Endodermal cell (in vitro differentiated cells): ENCODE measurements around the gene SERPINE2. TPM values are rescaled to one million over a fixed set of nuclear protein-coding genes. Genes with fewer than 3 reads are reported as not detected.
A peak's percentile ranks its signal among the peaks of the same experiment; 100 is the strongest.
"Not testable (repeated sequence)": the region's sequence is repeated elsewhere in the genome, so short reads cannot be mapped to it uniquely, and the experiment has no call there.

Experiments used
- DNase-seq: peaks from one replicate; pipeline ENCODE4 v3.0.0-alpha.2; 2017
- H3K27ac ChIP-seq: 2 replicates; pipeline ENCODE4 v1.5.1; 2013; ENCODE audit warnings: mild to moderate bottlenecking, low read depth, low read length, moderate library complexity
- H3K27me3 ChIP-seq: 2 replicates; pipeline ENCODE4 v1.6.1; 2013; ENCODE audit warnings: mild to moderate bottlenecking, low read length, moderate library complexity; ENCODE audit not compliant: insufficient read depth, control insufficient read depth, poor library complexity, severe bottlenecking
- H3K36me3 ChIP-seq: 2 replicates; pipeline ENCODE4 v1.7.0; 2013; ENCODE audit warnings: mild to moderate bottlenecking, low read length, moderate library complexity; ENCODE audit not compliant: control insufficient read depth, insufficient read depth
- H3K4me1 ChIP-seq: one replicate; pipeline ENCODE4 v1.7.0; 2013; ENCODE audit warnings: low read length; ENCODE audit not compliant: control insufficient read depth, insufficient read depth
- H3K4me3 ChIP-seq: 2 replicates; pipeline ENCODE4 v1.5.1; 2013; ENCODE audit warnings: mild to moderate bottlenecking, low read length, moderate library complexity
- H3K9ac ChIP-seq: 2 replicates; pipeline ENCODE4 v1.6.1; 2013; ENCODE audit warnings: mild to moderate bottlenecking, low read length, moderate library complexity; ENCODE audit not compliant: poor library complexity, severe bottlenecking; ENCODE audit errors: extremely low read depth
- H3K9me3 ChIP-seq: 2 replicates; pipeline ENCODE4 v1.6.1; 2013; ENCODE audit warnings: mild to moderate bottlenecking, low read length, moderate library complexity; ENCODE audit not compliant: control insufficient read depth
- H3K27ac Mint-ChIP-seq: 2 replicates; pipeline ENCODE4 v1.8.0; 2020; ENCODE audit warnings: mixed read lengths
- H3K27me3 Mint-ChIP-seq: 2 replicates; pipeline ENCODE4 v1.8.0; 2021; ENCODE audit warnings: mild to moderate bottlenecking, mixed read lengths; ENCODE audit not compliant: insufficient read depth
- H3K36me3 Mint-ChIP-seq: 2 replicates; pipeline ENCODE4 v1.8.0; 2020; ENCODE audit warnings: low read depth, mixed read lengths
- H3K4me1 Mint-ChIP-seq: 2 replicates; pipeline ENCODE4 v1.8.0; 2020; ENCODE audit warnings: mixed read lengths
- H3K4me3 Mint-ChIP-seq: 2 replicates; pipeline ENCODE4 v1.8.0; 2020; ENCODE audit warnings: mild to moderate bottlenecking, moderate library complexity, mixed read lengths
- H3K9me3 Mint-ChIP-seq: 2 replicates; pipeline ENCODE4 v1.8.0; 2020; ENCODE audit warnings: mild to moderate bottlenecking, mixed read lengths
- CTCF ChIP-seq: fragments of 200-600 bp; sonication (generic); conservative IDR thresholded peaks from 2 replicates; pipeline ENCODE4 v1.5.0; 2021; ENCODE audit warnings: antibody characterized with exemption, mild to moderate bottlenecking
- WGBS, 2 experiments: methylation state at CpG; one replicate each; pipeline versions ENCODE4 v1.1.5 to v1.1.7; 2013; ENCODE audit warnings: missing lambda C conversion rate in 2 of 2, mixed read lengths in 1 of 2; ENCODE audit not compliant: insufficient coverage in 1 of 2, insufficient read length in 1 of 2; 5-methylcytosine and 5-hydroxymethylcytosine counted together
- total RNA-seq, 2 donors: library from RNA; stranded (reverse); fragmentation: NEBNext Ultra II Directional in 1 of 2; extraction: Animal tissue kit (Norgen Biotek cat#: 25700) in 1 of 2; gene quantifications; 2 replicates in 1 of 2; 3 replicates in 1 of 2; pipeline ENCODE4 v1.2.1, GENCODE V29; 2021

The SERPINE2 gene
- total RNA-seq, 2 donors from 2014 or later: 257 to 386 TPM

GRCh38 chr2:224009605-224010315, 29.3 kb downstream of the SERPINE2 start:
- H3K27me3 ChIP-seq: no peaks in the 10 kb centered on the region
- no peaks in the 10 kb centered on the region for H3K27me3 Mint-ChIP-seq
- no peak overlapping the region for H3K4me3 ChIP-seq
- H3K9ac ChIP-seq: no peak overlapping the region
- peaks cover 8% of the 10 kb centered on the region for H3K4me1 ChIP-seq
- H3K9me3 ChIP-seq: no peaks in the 10 kb centered on the region
- peaks cover 35% of the 10 kb centered on the region for H3K4me1 Mint-ChIP-seq
- peaks cover 81% of the 10 kb centered on the region for H3K36me3 ChIP-seq
- no peak for TF ChIP-seq CTCF
- H3K27ac ChIP-seq: no peak overlapping the region
- no peaks in the 10 kb centered on the region for H3K9me3 Mint-ChIP-seq
- H3K27ac Mint-ChIP-seq: peak overlapping the region; percentile 81
- no peak overlapping the region for H3K4me3 Mint-ChIP-seq
- H3K36me3 Mint-ChIP-seq: peaks cover 14% of the 10 kb centered on the region
- no peak for DNase-seq
- 85 to 90% methylated on average over 2 to 5 of the region's 5 CpGs for WGBS, 2 experiments

- 64 to 69% methylated on average over 12 of the region's 12 CpGs for WGBS, 2 experiments
- Histone ChIP-seq H3K27me3 (no peaks in the 10 kb centered on the region), H3K9ac (no peak overlapping the region), H3K9me3 (no peaks in the 10 kb centered on the region), H3K4me1 (peaks cover 8% of the 10 kb centered on the region), H3K27ac (no peak overlapping the region), H3K4me3 (no peak overlapping the region), H3K36me3 (peaks cover 81% of the 10 kb centered on the region)
- Mint-ChIP-seq H3K36me3 (peaks cover 14% of the 10 kb centered on the region), H3K4me3 (no peak overlapping the region), H3K4me1 (peaks cover 35% of the 10 kb centered on the region), H3K9me3 (no peaks in the 10 kb centered on the region), H3K27me3 (no peaks in the 10 kb centered on the region), H3K27ac (peak overlapping the region; percentile 81)
- peak; percentile 80 for DNase-seq
- no peak for TF ChIP-seq CTCF
Observed at GRCh38 chr2:224008702-224009261, 30.3 kb downstream of the SERPINE2 start.

GRCh38 chr2:224004105-224004695, 34.9 kb downstream of the SERPINE2 start:
- DNase-seq: no peak
- H3K9me3 Mint-ChIP-seq: no peaks in the 10 kb centered on the region
- Histone ChIP-seq H3K9me3 (no peaks in the 10 kb centered on the region), H3K4me3 (no peak overlapping the region), H3K36me3 (peaks cover 77% of the 10 kb centered on the region), H3K27ac (no peak overlapping the region), H3K9ac (no peak overlapping the region), H3K27me3 (no peaks in the 10 kb centered on the region), H3K4me1 (no peaks in the 10 kb centered on the region)
- peaks cover 14% of the 10 kb centered on the region for H3K4me1 Mint-ChIP-seq
- no peak for TF ChIP-seq CTCF
- WGBS, 2 experiments: 89 to 90% methylated on average over 13 to 16 of the region's 16 CpGs
- peaks cover 36% of the 10 kb centered on the region for H3K36me3 Mint-ChIP-seq
- peak overlapping the region; percentile 72 for H3K27ac Mint-ChIP-seq
- no peak overlapping the region for H3K4me3 Mint-ChIP-seq
- no peaks in the 10 kb centered on the region for H3K27me3 Mint-ChIP-seq

GRCh38 chr2:224000662-224001061, 38.4 kb downstream of the SERPINE2 start:
- not testable (repeated sequence) for H3K4me3 ChIP-seq, H3K27ac ChIP-seq, H3K27me3 Mint-ChIP-seq, H3K4me1 ChIP-seq, H3K9me3 ChIP-seq, DNase-seq, H3K9me3 Mint-ChIP-seq, H3K4me3 Mint-ChIP-seq, H3K27ac Mint-ChIP-seq, H3K9ac ChIP-seq, H3K27me3 ChIP-seq, H3K4me1 Mint-ChIP-seq
- WGBS, 2 experiments: 96 to 97% methylated on average over 4 to 5 of the region's 5 CpGs
- H3K36me3 Mint-ChIP-seq: peaks cover 57% of the 10 kb centered on the region
- H3K36me3 ChIP-seq: peaks cover 86% of the 10 kb centered on the region
